ENCODE results near the gene PARD6A.

- TF ChIP-seq POLR2A (IDR thresholded peaks at IDR 0.05) = no peak
- TF ChIP-seq CTCF (IDR thresholded peaks at IDR 0.05) = no peak
- TF ChIP-seq EP300 (IDR thresholded peaks at IDR 0.05) = no peak
- TF ChIP-seq POLR2AphosphoS5 (IDR thresholded peaks at IDR 0.05) = no peak
Observed at GRCh38 chr16:67669499-67670101, 8.8 kb downstream of the PARD6A start.
